GM03348 (cell line): ENCODE results near the gene AKR1A1.
"Not testable (repeated sequence)": the region's sequence is repeated elsewhere in the genome, so short reads cannot be mapped to it uniquely, and the experiment has no call there.

ENCODE experiments used
- DNase-seq: peaks from one replicate; pipeline ENCODE4 v3.0.0; 2012; ENCODE audit warnings: low spot score

The AKR1A1 gene

GRCh38 chr1:45569962-45570581, 19.4 kb downstream of the AKR1A1 start:
- DNase-seq, result peak; percentile 82

GRCh38 chr1:45570631-45571030, 20.0 kb downstream of the AKR1A1 start:
- DNase-seq, result no peak

DNA sequence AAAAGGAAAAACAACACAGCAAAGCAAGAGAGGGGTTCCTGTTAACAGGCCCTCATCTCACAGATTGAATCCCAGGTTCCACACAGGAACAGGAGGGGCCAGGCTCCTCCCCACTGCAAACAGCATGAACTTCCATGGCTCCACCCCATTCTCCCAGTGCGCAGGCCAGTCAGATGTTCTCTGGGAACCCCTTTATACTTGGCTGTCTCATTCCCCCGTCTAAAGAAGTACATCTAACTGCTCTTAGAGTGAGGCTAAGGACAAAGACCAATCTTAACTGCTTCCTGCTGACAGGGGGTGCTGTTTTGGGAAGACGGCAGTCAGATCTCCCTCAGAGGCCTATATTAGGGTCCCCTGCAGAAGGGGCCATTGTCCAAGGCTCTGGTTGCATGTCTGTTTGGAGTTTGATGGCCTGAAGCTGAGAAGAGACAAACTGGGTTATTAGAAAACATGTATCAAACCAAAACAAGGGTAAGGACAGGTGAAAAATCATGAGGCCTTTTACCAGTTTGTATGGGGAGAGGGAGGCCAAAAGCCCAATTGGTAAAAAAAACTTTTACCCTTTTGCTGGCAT, 22.7 kb downstream of the AKR1A1 start:
- no peak for DNase-seq

- DNase-seq, result no peak
Measured at GRCh38 chr1:45574105-45574626, 23.5 kb downstream of the AKR1A1 start.

DNA sequence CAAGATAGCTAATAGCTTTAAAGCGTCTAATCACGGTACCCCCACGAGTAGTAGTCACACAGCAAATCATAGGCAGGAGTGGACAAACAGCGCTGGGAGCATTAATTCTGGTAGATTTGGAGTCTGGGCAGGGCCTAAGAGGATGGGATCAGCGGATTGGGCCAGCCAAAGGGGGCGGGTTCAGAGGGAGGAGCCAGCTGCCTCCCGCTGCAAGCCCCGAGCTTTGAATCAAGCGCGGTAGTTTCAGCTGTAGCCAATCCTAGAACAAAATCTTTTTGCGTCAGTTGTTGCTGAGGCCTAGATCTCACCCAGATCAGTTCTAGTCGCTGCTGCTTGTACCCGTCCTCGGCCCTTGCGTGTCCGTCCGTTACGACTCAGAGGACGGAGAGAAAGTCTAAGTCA, 32.6 kb downstream of the AKR1A1 start:
- DNase-seq, result peak; percentile 99

DNA sequence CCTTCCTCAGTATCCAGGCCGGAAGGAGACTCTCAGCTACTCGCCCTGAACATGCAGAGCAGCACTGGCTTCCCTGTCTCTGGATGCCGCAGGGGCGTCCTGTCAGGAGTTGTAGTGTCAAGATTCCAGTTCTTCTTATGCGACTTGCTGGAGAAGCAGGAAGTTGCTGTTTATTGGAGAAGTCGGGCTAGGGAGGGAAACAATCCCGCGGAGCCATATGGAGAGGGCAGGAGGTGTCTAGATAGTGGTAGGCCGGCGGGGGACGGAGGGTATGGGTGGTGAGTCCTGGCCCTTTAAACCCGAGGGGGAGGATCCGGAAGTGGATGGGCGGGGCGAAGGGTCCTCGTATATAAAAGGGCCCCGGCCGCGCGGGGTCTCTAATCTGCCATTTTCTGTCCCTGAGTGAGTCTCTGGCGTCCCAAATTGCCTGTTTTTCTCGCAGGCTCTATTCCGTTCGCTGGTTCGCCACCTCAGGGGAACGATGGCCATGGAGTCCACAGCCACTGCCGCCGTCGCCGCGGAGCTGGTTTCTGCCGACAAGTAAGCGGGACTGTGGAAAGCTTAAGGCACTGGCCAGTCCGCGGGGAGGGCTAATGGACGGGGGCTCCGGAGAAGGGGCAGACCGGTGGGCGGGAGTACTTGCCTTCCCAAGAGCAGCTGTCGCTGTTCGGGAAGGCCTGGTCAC, 33.2 kb downstream of the AKR1A1 start, which contains the start of gene NASP:
NASP (plus strand) TSS at position 376 of the 685 bp plus-strand sequence; CDS start at position 482, 106 bp downstream.
- peak; percentile 95 for DNase-seq

- peak; percentile 98 for DNase-seq
Measured at GRCh38 chr1:45584351-45585109, 33.9 kb downstream of the AKR1A1 start.

- no peak for DNase-seq
Measured at GRCh38 chr1:45585110-45585426, 34.4 kb downstream of the AKR1A1 start.

- DNase-seq, result no peak
Measured at GRCh38 chr1:45585496-45586075, 35.0 kb downstream of the AKR1A1 start.

DNA sequence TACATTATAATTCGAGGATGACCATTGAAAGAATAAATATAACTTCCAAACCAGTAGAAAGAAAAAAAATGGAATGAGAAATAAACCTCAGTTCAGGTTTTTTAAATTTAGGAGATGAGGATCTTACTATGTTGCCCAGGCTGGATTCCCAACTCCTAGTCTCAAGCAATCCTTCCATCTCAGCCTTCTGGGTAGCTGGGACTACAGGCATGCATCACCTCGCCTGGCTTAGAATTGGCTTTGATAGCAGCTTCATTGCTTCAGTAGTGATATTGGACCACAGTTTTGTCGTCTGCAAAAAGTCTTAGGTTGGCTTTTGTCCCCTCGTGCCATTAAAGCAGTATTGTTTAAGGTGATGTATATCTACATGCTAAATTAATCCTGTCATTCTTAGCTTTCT, 36.1 kb downstream of the AKR1A1 start:
- no peak for DNase-seq

DNA sequence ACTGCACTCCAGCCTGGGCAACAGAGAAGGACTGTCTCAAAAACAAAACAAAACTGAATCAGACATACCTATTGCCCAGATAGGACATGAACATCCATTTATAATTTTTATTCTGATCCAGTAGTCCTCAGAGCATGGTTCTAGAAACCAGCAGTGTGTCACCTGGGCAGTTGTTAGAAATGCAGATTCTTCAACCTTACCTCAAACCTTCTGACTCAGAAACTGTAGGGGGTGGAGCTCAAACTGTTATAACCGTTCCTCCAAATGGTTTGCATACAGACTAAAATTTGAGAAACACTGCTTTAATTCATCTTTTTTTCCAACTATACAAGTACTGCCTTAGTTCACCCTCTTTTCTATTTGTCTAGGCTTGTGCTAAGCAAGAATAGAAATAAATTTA, 39.2 kb downstream of the AKR1A1 start:
- DNase-seq, result no peak

DNA sequence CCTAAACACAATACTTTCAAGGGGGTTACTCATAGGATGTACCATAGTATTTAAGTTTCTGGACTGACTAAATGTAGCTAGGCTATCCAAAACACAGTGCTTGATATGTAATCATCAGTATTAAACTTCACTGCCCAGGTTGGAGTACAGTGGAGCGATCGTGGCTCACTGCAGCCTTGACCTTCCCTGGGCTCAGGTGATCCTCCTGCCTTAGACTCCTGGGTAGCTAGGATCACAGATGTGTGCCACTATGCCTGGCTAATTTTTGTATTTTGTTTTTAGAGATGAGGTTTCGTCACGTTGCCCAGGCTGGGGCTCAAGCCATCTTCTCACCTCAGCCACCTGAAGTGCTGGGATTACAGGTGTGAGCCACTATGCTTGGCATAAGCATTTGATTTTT, 43.8 kb downstream of the AKR1A1 start:
- no peak for DNase-seq

- DNase-seq, result not testable (repeated sequence)
Measured at GRCh38 chr1:45596765-45597164, 46.1 kb downstream of the AKR1A1 start.

GRCh38 chr1:45604239-45604638, 53.6 kb downstream of the AKR1A1 start:
- no peak for DNase-seq

GRCh38 chr1:45607404-45608074, 56.9 kb downstream of the AKR1A1 start:
- DNase-seq, result no peak

- no peak for DNase-seq
Measured at GRCh38 chr1:45608175-45609156, 57.8 kb downstream of the AKR1A1 start.

- DNase-seq, result no peak
Measured at GRCh38 chr1:45610589-45611226, 60.1 kb downstream of the AKR1A1 start.

DNA sequence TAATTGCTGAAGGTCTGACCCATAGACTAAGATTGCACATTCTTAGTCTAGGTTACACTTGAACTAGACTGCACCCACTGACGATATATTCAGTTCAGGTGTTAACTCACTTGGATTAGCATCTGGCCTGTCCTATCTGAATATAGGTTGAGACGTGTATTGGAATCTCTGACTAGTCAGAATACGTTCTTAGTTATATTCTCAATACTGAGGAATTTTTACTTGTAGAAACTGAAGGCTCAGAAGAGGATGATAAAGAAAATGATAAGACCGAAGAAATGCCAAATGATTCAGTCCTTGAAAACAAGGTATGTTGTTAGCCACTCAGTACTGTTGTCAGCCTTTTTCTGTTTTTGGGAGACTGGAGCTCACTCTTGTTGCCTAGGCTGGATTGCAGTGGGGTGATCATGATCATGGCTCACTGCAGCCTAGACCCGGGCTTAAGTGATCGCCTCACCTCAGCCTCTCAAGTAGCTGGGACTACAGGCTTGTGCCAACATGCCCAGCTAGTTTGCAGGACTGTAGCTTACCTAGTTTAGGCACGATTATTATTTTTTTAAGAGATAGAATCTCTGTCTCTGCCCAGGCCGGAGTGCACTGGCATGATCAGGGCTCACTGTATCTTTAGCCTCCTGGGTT, 62.4 kb downstream of the AKR1A1 start:
- no peak for DNase-seq

GRCh38 chr1:45615885-45616284, 65.3 kb downstream of the AKR1A1 start:
- no peak for DNase-seq
